ENCODE results near the gene TMEM121. TPM values are rescaled to one million over a fixed set of nuclear protein-coding genes. Genes with fewer than 3 reads are reported as not detected.

Gene TMEM121
- total and polyA plus RNA-seq, 10 of the 15 experiments (the other 5 are each of a cell fraction or from before 2014, with no cell fraction given): 0.04 to 4.9 (median 1.2) TPM; not detected in 2

GRCh38 chr14:105477660-105478397 is 48.6 kb upstream of the TMEM121 start:
- Histone ChIP-seq H4K20me1 (ENCODE audit: control insufficient read depth, insufficient read depth) (no peaks in the 10 kb centered on the region), H3K27ac (ENCODE audit: control insufficient read depth, insufficient read depth) (no peak overlapping the region), H3K36me3 (ENCODE audit: control insufficient read depth in 2 of 2, insufficient read depth in 2 of 2, low read length in 1 of 2) (no peaks in the 10 kb centered on the region), H3K4me2 (ENCODE audit: control insufficient read depth, insufficient read depth) (no peak overlapping the region), H3K79me2 (ENCODE audit: control insufficient read depth, insufficient read depth, low read length) (no peaks in the 10 kb centered on the region), H3K9ac (ENCODE audit: control insufficient read depth, insufficient read depth, low read length) (no peak overlapping the region), H2AFZ (ENCODE audit: control insufficient read depth, low read depth, low read length) (no peak overlapping the region), H3K4me3 (no peak overlapping the region), H3K4me1 (ENCODE audit: control insufficient read depth, insufficient read depth, low read length) (peaks cover 17% of the 10 kb centered on the region), H3K9me3 (replicated peaks; ENCODE audit: control insufficient read depth, insufficient read depth, low read length) (no peaks in the 10 kb centered on the region; the same call in 2 of the 3 replicates), H3K27me3 (replicated peaks in 1 of 2; ENCODE audit: control insufficient read depth in 2 of 2, insufficient read depth in 2 of 2, low read length in 1 of 2) (peaks cover 4 to 11% of the 10 kb centered on the region in 2 experiments; a peak in 3 of 4 replicates)
- SMC1A ChIA-PET (ENCODE audit: uncharacterized antibody, unreplicated experiment): no interaction called here
- TF ChIP-seq HCFC1 (IDR thresholded peaks at IDR 0.05; ENCODE audit: low read length) (no peak), JUNB (IDR thresholded peaks at IDR 0.05) (no peak), ZBTB33 (IDR thresholded peaks at IDR 0.05) (no peak), POU2F2 (IDR thresholded peaks at IDR 0.05; ENCODE audit: borderline replicate concordance, low read depth, low read length) (no peak), ZNF687 (IDR thresholded peaks at IDR 0.05) (no peak), EGR1 (IDR thresholded peaks at IDR 0.05; ENCODE audit: borderline replicate concordance in 1 of 2, low read depth in 2 of 2, low read length in 2 of 2) (0 out of 3 replicates have a peak, but pooled peaks of 1 of the 2 experiments have one; percentile 16), IKZF2 (IDR thresholded peaks at IDR 0.05) (no peak), KDM1A (IDR thresholded peaks at IDR 0.05; ENCODE audit: borderline replicate concordance) (no peak), SUZ12 (IDR thresholded peaks at IDR 0.05; ENCODE audit: unreplicated experiment) (peak; percentile 53)
- in situ Hi-C loops (cut with MboI) (no loop called here), intact Hi-C loops (cut with micrococcal nuclease; ENCODE audit: unreplicated experiment) (no loop called here)
- POLR2A ChIA-PET: no interaction called here
- no peak for FAIRE-seq
- 6% methylated on average over 27 of the region's 56 CpGs for WGBS (ENCODE audit: insufficient coverage, insufficient replicate concordance, low lambda C conversion rate, missing lambda C conversion rate)
- no peak for DNase-seq (ENCODE audit: low read depth, low spot score)
- no peak for ATAC-seq
- no TSS peak for BruUV-seq (replicated peaks)
- CTCF ChIA-PET: no interaction called here
- RAD21 ChIA-PET (ENCODE audit: unreplicated experiment): no interaction called here

Measured in GM12878 (cell line).